Measurements from ENCODE around the gene NRP2.

NRP2 gene

GRCh38 chr2:205660521-205661124, 21.7 kb upstream of the NRP2 start:
- DNase-seq (ENCODE audit: low spot score) = peak; percentile 89

- no peak for DNase-seq (ENCODE audit: low spot score)
Observed at GRCh38 chr2:205661281-205661680, 21.0 kb upstream of the NRP2 start.

GRCh38 chr2:205662206-205662965, 19.9 kb upstream of the NRP2 start:
- no peak for DNase-seq (ENCODE audit: low spot score)

GRCh38 chr2:205665791-205666190, 16.5 kb upstream of the NRP2 start:
- no peak for DNase-seq (ENCODE audit: low spot score)

- no peak for DNase-seq (ENCODE audit: low spot score)
Observed at GRCh38 chr2:205670292-205670691, 12.0 kb upstream of the NRP2 start.

GRCh38 chr2:205673312-205673711, 9.0 kb upstream of the NRP2 start:
- no peak for DNase-seq (ENCODE audit: low spot score)

GRCh38 chr2:205675861-205676516, 6.3 kb upstream of the NRP2 start:
- DNase-seq (ENCODE audit: low spot score) = peak; percentile 75

GRCh38 chr2:205678541-205679142, 3.7 kb upstream of the NRP2 start:
- DNase-seq (ENCODE audit: low spot score) = no peak

GRCh38 chr2:205679410-205680009, 2.8 kb upstream of the NRP2 start:
- DNase-seq (ENCODE audit: low spot score) = no peak

- DNase-seq (ENCODE audit: low spot score) = peak; percentile 76
Observed at GRCh38 chr2:205680067-205680466, 2.2 kb upstream of the NRP2 start.

- no peak for DNase-seq (ENCODE audit: low spot score)
Observed at GRCh38 chr2:205680903-205681302, 1.4 kb upstream of the NRP2 start.

- DNase-seq (ENCODE audit: low spot score) = no peak
Observed at GRCh38 chr2:205681401-205682238, 681 bp upstream of the NRP2 start.

GRCh38 chr2:205682971-205683501, 735 bp downstream of the NRP2 start:
- no peak for DNase-seq (ENCODE audit: low spot score)

- DNase-seq (ENCODE audit: low spot score) = peak; percentile 48
Observed at GRCh38 chr2:205683502-205684367, 1.4 kb downstream of the NRP2 start.

GRCh38 chr2:205684871-205685313, 2.6 kb downstream of the NRP2 start:
- no peak for DNase-seq (ENCODE audit: low spot score)

GRCh38 chr2:205685314-205686055, 3.2 kb downstream of the NRP2 start:
- peak; percentile 74 for DNase-seq (ENCODE audit: low spot score)

GRCh38 chr2:205686056-205686782, 3.9 kb downstream of the NRP2 start:
- DNase-seq (ENCODE audit: low spot score) = no peak

- no peak for DNase-seq (ENCODE audit: low spot score)
Observed at GRCh38 chr2:205686783-205687640, 4.7 kb downstream of the NRP2 start.

All from AG08395 (cell line).